SK-N-SH (cell line): Measurements from ENCODE around the gene FCHO1. TPM values are rescaled to one million over a fixed set of nuclear protein-coding genes. Genes with fewer than 3 reads are reported as not detected.

Experiments
- CTCF ChIA-PET: fragments of 300-600, 350-600 bp; formaldehyde crosslinking; extraction: SDS; loops from one replicate; lab custom pipeline; 2021; lab: Yijun Ruan, JAX
- POLR2A ChIA-PET: fragments of 350-600 bp; sonication (Branson Sonifier 250); formaldehyde crosslinking; extraction: SDS; loops from one replicate; lab custom pipeline; 2020; ENCODE audit warnings: antibody characterized with exemption, inconsistent platforms; lab: Yijun Ruan, JAX
- DNase-seq: peaks from one replicate; pipeline ENCODE4 v3.0.0; 2012
- H2AFZ ChIP-seq: fragments of 200-600 bp; sonication (generic); 2 replicates; pipeline ENCODE4 v1.8.1; 2016; ENCODE audit warnings: antibody characterized with exemption, mild to moderate bottlenecking, low read depth
- H3F3A ChIP-seq: fragments of 200-600 bp; sonication (generic); replicated peaks from 2 replicates; pipeline ENCODE3; 2016; ENCODE audit warnings: antibody characterized with exemption, mild to moderate bottlenecking; ENCODE audit not compliant: insufficient read depth
- H3K27ac ChIP-seq, 2 experiments: fragments of 200-500 bp in 1 of 2; fragments of 200-600 bp in 1 of 2; sonication (Bioruptor generic) in 1 of 2; sonication (generic), shearing (Covaris generic) in 1 of 2; 2 replicates each; pipeline versions ENCODE4 v1.5.1 to v1.6.1; 2014 to 2016; ENCODE audit warnings: low read depth in 2 of 2, inconsistent platforms in 1 of 2, low read length in 1 of 2, mild to moderate bottlenecking in 1 of 2, mixed read lengths in 1 of 2
- H3K27me3 ChIP-seq: fragments of 200-600 bp; sonication (generic), shearing (Covaris generic); 2 replicates; pipeline ENCODE4 v1.6.1; 2016; ENCODE audit warnings: mixed run types; ENCODE audit not compliant: insufficient read depth
- H3K36me3 ChIP-seq, 2 experiments: fragments of 200-500 bp in 1 of 2; fragments of 200-600 bp in 1 of 2; sonication (Bioruptor generic) in 1 of 2; sonication (generic) in 1 of 2; replicated peaks in 1 of 2; 2 replicates each; pipeline versions ENCODE3 to v1.5.1; 2014 to 2016; ENCODE audit warnings: low read length in 1 of 2, mild to moderate bottlenecking in 1 of 2; ENCODE audit not compliant: insufficient read depth in 2 of 2, control insufficient read depth in 1 of 2
- H3K4me1 ChIP-seq, 2 experiments: fragments of 200-500 bp in 1 of 2; fragments of 200-600 bp in 1 of 2; sonication (Bioruptor generic) in 1 of 2; sonication (generic), shearing (Covaris generic) in 1 of 2; 2 replicates each; pipeline versions ENCODE4 v1.5.1 to v1.6.1; 2014 to 2016; ENCODE audit warnings: low read depth in 1 of 2, low read length in 1 of 2, mixed run types in 1 of 2; ENCODE audit not compliant: insufficient read depth in 2 of 2, control insufficient read depth in 1 of 2
- H3K4me2 ChIP-seq: fragments of 200-600 bp; sonication (generic), shearing (Covaris generic); 2 replicates; pipeline ENCODE4 v1.6.1; 2017; ENCODE audit warnings: mixed run types
- H3K4me3 ChIP-seq, 2 experiments: fragments of 200-500 bp in 1 of 2; fragments of 200-600 bp in 1 of 2; sonication (Bioruptor generic) in 1 of 2; sonication (generic), shearing (Covaris generic) in 1 of 2; 2 replicates each; pipeline versions ENCODE4 v1.5.1 to v1.8.1; 2014 to 2016; ENCODE audit warnings: low read depth in 2 of 2, inconsistent platforms in 1 of 2, low read length in 1 of 2, mild to moderate bottlenecking in 1 of 2, mixed read lengths in 1 of 2, moderate library complexity in 1 of 2
- H3K79me2 ChIP-seq: fragments of 200-600 bp; sonication (generic); 2 replicates; pipeline ENCODE4 v1.8.1; 2017; ENCODE audit warnings: mild to moderate bottlenecking; ENCODE audit not compliant: insufficient read depth
- H3K9ac ChIP-seq: fragments of 200-600 bp; sonication (generic); 2 replicates; pipeline ENCODE4 v1.6.1; 2017; ENCODE audit warnings: mixed run types
- H3K9me2 ChIP-seq: fragments of 200-600 bp; sonication (generic); 2 replicates; pipeline ENCODE4 v1.6.1; 2017; ENCODE audit warnings: mixed run types
- H3K9me3 ChIP-seq: fragments of 200-600 bp; sonication (generic); 2 replicates; pipeline ENCODE4 v1.6.1; 2017; ENCODE audit warnings: mixed run types, mild to moderate bottlenecking, moderate library complexity
- H4K20me1 ChIP-seq: fragments of 200-600 bp; sonication (generic); 2 replicates; pipeline ENCODE4 v1.6.1; 2017; ENCODE audit warnings: mild to moderate bottlenecking, mixed run types; ENCODE audit not compliant: insufficient read depth
- EZH2phosphoT487 ChIP-seq: fragments of 200-600 bp; sonication (generic); IDR thresholded peaks from 2 replicates; pipeline ENCODE4 v1.6.1; 2017; ENCODE audit warnings: low read depth, mixed run types, mild to moderate bottlenecking, antibody characterized with exemption, moderate library complexity, borderline replicate concordance
- FOSL2 ChIP-seq: IDR thresholded peaks from 2 replicates; pipeline ENCODE4 v1.4.0; 2012; ENCODE audit warnings: low read depth, mild to moderate bottlenecking, moderate library complexity, borderline replicate concordance
- FOXM1 ChIP-seq: IDR thresholded peaks from 2 replicates; pipeline ENCODE4 v1.4.0; 2012; ENCODE audit warnings: low read depth, mild to moderate bottlenecking
- GABPA ChIP-seq: IDR thresholded peaks from 2 replicates; pipeline ENCODE4 v1.4.0; 2012; ENCODE audit warnings: low read depth, mild to moderate bottlenecking
- NFIC ChIP-seq: IDR thresholded peaks from 2 replicates; pipeline ENCODE4 v1.4.0; 2012; ENCODE audit warnings: borderline replicate concordance
- NRF1 ChIP-seq: IDR thresholded peaks from 2 replicates; pipeline ENCODE4 v1.6.1; 2012; ENCODE audit warnings: low read depth, mild to moderate bottlenecking, low read length
- RCOR1 ChIP-seq: fragments of 150-350 bp; IDR thresholded peaks from 2 replicates; pipeline ENCODE4 v1.6.1; 2017; ENCODE audit warnings: antibody characterized with exemption, low read length
- RFX5 ChIP-seq: IDR thresholded peaks from 2 replicates; pipeline ENCODE4 v1.6.1; 2012; ENCODE audit warnings: mild to moderate bottlenecking, improper control_type of control experiment, low read length
- RXRA ChIP-seq: IDR thresholded peaks from 2 replicates; pipeline ENCODE4 v1.4.0; 2012; ENCODE audit warnings: low read depth, mild to moderate bottlenecking, borderline replicate concordance
- SIN3A ChIP-seq: IDR thresholded peaks from 2 replicates; pipeline ENCODE4 v1.6.1; 2012; ENCODE audit warnings: low read depth, mild to moderate bottlenecking, low read length, moderate library complexity, borderline replicate concordance
- TAF1 ChIP-seq: IDR thresholded peaks from 2 replicates; pipeline ENCODE4 v1.6.1; 2012; ENCODE audit warnings: low read depth, mild to moderate bottlenecking, low read length, moderate library complexity, borderline replicate concordance
- TEAD4 ChIP-seq: IDR thresholded peaks from 2 replicates; pipeline ENCODE4 v1.4.0; 2012; ENCODE audit warnings: mild to moderate bottlenecking, borderline replicate concordance; ENCODE audit not compliant: insufficient read depth
- WGBS: methylation state at CpG from one replicate; pipeline ENCODE4 v1.1.6; 2017; ENCODE audit warnings: low lambda C conversion rate; 5-methylcytosine and 5-hydroxymethylcytosine counted together
- polyA plus RNA-seq, 3 experiments: library from polyadenylated mRNA; depleted of rRNA; stranded (reverse); fragments of >200 nt; gene quantifications; 2 replicates each; pipeline ENCODE4 v1.2.3, GENCODE V29; 2012
- TF ChIP-seq, protein P1 (sequence below): IDR thresholded peaks from 2 replicates; pipeline ENCODE4; 2012
- TF ChIP-seq, protein P2 (sequence below): IDR thresholded peaks from 2 replicates; pipeline ENCODE4 v1.4.0; 2012; ENCODE audit warnings: low read depth, borderline replicate concordance
- TF ChIP-seq, protein P3 (sequence below): IDR thresholded peaks from 2 replicates; pipeline ENCODE4 v1.6.1; 2012; ENCODE audit warnings: mild to moderate bottlenecking, low read depth, low read length, moderate library complexity
- TF ChIP-seq, protein P4 (sequence below): IDR thresholded peaks from 2 replicates; pipeline ENCODE4 v1.4.0; 2012; ENCODE audit warnings: low read depth, borderline replicate concordance
- TF ChIP-seq, protein P5 (sequence below): fragments of 150-350 bp; IDR thresholded peaks from 2 replicates; pipeline ENCODE4 v1.6.1; 2017; ENCODE audit warnings: antibody characterized with exemption, low read length, low read depth, borderline replicate concordance
- TF ChIP-seq, protein P6 (sequence below): fragments of 150-350 bp; IDR thresholded peaks from 2 replicates; pipeline ENCODE4 v1.6.1; 2016; ENCODE audit warnings: mild to moderate bottlenecking, low read depth, low read length

Gene FCHO1
- polyA plus RNA-seq, 1 of the 3 experiments (the other 2 are of a cell fraction), result 0.71 TPM

DNA sequence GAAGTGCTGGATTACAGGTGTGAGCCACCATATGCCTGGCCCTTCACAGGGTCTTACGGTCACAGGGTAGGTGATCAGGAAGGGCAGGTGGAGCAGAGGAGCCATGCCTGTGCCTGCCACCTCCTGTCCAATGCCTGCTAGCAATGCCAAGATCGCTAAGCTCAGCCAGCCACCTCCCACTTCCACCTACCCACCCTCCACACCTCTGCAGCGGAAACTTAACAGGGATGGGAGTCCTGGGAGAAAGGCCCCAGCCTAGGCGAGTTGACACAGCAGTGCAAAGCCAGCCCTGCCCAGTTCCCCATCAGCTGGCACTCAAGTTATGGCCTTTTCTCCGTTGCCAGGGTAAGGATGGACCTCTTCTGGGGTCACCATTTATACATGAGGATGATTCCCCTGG, 15.9 kb upstream of the FCHO1 start:
- peak; percentile 22 for DNase-seq
- Histone ChIP-seq H3F3A (peaks cover 16% of the 10 kb centered on the region), H2AFZ (no peak overlapping the region), H3K79me2 (peaks cover 24% of the 10 kb centered on the region), H3K9ac (no peak overlapping the region), H3K4me2 (no peak overlapping the region), H3K9me2 (no peaks in the 10 kb centered on the region), H3K4me1 (no peaks in the 10 kb centered on the region), H3K27ac (no peak overlapping the region), H3K4me3 (no peak overlapping the region), H3K9me3 (no peaks in the 10 kb centered on the region), H4K20me1 (peaks cover 26% of the 10 kb centered on the region), H3K27me3 (no peaks in the 10 kb centered on the region)
- ChIA-PET CTCF (interaction anchor here (1.4 kb wide), 1 partner anchor 10 kb away, joined by 6 read pairs; no protein-coding TSS in a partner anchor), POLR2A (interaction anchor here (1.0 kb wide), 1 partner anchor 22 kb away, joined by 3 read pairs; no protein-coding TSS in a partner anchor)
- 87% methylated on average over 3 of the region's 5 CpGs for WGBS
- TF ChIP-seq, protein P1, sequence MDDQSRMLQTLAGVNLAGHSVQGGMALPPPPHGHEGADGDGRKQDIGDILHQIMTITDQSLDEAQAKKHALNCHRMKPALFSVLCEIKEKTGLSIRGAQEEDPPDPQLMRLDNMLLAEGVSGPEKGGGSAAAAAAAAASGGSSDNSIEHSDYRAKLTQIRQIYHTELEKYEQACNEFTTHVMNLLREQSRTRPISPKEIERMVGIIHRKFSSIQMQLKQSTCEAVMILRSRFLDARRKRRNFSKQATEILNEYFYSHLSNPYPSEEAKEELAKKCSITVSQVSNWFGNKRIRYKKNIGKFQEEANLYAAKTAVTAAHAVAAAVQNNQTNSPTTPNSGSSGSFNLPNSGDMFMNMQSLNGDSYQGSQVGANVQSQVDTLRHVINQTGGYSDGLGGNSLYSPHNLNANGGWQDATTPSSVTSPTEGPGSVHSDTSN, result no peak
- no peak for TF ChIP-seq EZH2phosphoT487
- no peak for TF ChIP-seq RCOR1
- TF ChIP-seq, protein P2, sequence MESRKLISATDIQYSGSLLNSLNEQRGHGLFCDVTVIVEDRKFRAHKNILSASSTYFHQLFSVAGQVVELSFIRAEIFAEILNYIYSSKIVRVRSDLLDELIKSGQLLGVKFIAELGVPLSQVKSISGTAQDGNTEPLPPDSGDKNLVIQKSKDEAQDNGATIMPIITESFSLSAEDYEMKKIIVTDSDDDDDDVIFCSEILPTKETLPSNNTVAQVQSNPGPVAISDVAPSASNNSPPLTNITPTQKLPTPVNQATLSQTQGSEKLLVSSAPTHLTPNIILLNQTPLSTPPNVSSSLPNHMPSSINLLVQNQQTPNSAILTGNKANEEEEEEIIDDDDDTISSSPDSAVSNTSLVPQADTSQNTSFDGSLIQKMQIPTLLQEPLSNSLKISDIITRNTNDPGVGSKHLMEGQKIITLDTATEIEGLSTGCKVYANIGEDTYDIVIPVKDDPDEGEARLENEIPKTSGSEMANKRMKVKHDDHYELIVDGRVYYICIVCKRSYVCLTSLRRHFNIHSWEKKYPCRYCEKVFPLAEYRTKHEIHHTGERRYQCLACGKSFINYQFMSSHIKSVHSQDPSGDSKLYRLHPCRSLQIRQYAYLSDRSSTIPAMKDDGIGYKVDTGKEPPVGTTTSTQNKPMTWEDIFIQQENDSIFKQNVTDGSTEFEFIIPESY, result no peak
- no peak for TF ChIP-seq NRF1
- no peak for TF ChIP-seq TAF1
- TF ChIP-seq RXRA, result no peak
- TF ChIP-seq RFX5, result no peak
- TF ChIP-seq NFIC, result no peak
- TF ChIP-seq, protein P3, sequence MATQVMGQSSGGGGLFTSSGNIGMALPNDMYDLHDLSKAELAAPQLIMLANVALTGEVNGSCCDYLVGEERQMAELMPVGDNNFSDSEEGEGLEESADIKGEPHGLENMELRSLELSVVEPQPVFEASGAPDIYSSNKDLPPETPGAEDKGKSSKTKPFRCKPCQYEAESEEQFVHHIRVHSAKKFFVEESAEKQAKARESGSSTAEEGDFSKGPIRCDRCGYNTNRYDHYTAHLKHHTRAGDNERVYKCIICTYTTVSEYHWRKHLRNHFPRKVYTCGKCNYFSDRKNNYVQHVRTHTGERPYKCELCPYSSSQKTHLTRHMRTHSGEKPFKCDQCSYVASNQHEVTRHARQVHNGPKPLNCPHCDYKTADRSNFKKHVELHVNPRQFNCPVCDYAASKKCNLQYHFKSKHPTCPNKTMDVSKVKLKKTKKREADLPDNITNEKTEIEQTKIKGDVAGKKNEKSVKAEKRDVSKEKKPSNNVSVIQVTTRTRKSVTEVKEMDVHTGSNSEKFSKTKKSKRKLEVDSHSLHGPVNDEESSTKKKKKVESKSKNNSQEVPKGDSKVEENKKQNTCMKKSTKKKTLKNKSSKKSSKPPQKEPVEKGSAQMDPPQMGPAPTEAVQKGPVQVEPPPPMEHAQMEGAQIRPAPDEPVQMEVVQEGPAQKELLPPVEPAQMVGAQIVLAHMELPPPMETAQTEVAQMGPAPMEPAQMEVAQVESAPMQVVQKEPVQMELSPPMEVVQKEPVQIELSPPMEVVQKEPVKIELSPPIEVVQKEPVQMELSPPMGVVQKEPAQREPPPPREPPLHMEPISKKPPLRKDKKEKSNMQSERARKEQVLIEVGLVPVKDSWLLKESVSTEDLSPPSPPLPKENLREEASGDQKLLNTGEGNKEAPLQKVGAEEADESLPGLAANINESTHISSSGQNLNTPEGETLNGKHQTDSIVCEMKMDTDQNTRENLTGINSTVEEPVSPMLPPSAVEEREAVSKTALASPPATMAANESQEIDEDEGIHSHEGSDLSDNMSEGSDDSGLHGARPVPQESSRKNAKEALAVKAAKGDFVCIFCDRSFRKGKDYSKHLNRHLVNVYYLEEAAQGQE, result no peak
- TF ChIP-seq, protein P4, sequence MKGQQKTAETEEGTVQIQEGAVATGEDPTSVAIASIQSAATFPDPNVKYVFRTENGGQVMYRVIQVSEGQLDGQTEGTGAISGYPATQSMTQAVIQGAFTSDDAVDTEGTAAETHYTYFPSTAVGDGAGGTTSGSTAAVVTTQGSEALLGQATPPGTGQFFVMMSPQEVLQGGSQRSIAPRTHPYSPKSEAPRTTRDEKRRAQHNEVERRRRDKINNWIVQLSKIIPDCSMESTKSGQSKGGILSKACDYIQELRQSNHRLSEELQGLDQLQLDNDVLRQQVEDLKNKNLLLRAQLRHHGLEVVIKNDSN, result no peak
- TF ChIP-seq FOSL2, result no peak
- TF ChIP-seq, protein P5, sequence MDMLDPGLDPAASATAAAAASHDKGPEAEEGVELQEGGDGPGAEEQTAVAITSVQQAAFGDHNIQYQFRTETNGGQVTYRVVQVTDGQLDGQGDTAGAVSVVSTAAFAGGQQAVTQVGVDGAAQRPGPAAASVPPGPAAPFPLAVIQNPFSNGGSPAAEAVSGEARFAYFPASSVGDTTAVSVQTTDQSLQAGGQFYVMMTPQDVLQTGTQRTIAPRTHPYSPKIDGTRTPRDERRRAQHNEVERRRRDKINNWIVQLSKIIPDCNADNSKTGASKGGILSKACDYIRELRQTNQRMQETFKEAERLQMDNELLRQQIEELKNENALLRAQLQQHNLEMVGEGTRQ, result no peak
- TF ChIP-seq FOXM1, result no peak
- TF ChIP-seq GABPA, result no peak
- TF ChIP-seq SIN3A, result no peak
- TF ChIP-seq, protein P6, sequence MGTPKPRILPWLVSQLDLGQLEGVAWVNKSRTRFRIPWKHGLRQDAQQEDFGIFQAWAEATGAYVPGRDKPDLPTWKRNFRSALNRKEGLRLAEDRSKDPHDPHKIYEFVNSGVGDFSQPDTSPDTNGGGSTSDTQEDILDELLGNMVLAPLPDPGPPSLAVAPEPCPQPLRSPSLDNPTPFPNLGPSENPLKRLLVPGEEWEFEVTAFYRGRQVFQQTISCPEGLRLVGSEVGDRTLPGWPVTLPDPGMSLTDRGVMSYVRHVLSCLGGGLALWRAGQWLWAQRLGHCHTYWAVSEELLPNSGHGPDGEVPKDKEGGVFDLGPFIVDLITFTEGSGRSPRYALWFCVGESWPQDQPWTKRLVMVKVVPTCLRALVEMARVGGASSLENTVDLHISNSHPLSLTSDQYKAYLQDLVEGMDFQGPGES, result no peak
- TF ChIP-seq TEAD4, result no peak
- TF ChIP-seq, all 33 proteins: peak for 0
- H3K36me3 ChIP-seq, result peaks cover 14 to 23% of the 10 kb centered on the region in 2 experiments
